ENCODE measurements around the gene CCR6.

The CCR6 gene

GRCh38 chr6:167152862-167153261 is 30.0 kb downstream of the CCR6 start:
- Histone ChIP-seq H3K36me3 (ENCODE audit: control insufficient read depth, insufficient read depth, low read length) (no peaks in the 10 kb centered on the region), H3K4me3 (ENCODE audit: insufficient read depth, low read depth, low read length) (no peak overlapping the region), H3K4me1 (ENCODE audit: control insufficient read depth, insufficient read depth, low read length) (no peaks in the 10 kb centered on the region), H3K27me3 (ENCODE audit: control insufficient read depth, insufficient read depth, low read length, poor library complexity, severe bottlenecking) (no peaks in the 10 kb centered on the region), H3K9me3 (ENCODE audit: control insufficient read depth, low read length) (no peaks in the 10 kb centered on the region), H3K27ac (ENCODE audit: insufficient read depth, low read depth, low read length, poor library complexity, severe bottlenecking) (no peak overlapping the region)
- 93 to 96% methylated on average over 9 of the region's 9 CpGs for WGBS, 2 experiments

DNA sequence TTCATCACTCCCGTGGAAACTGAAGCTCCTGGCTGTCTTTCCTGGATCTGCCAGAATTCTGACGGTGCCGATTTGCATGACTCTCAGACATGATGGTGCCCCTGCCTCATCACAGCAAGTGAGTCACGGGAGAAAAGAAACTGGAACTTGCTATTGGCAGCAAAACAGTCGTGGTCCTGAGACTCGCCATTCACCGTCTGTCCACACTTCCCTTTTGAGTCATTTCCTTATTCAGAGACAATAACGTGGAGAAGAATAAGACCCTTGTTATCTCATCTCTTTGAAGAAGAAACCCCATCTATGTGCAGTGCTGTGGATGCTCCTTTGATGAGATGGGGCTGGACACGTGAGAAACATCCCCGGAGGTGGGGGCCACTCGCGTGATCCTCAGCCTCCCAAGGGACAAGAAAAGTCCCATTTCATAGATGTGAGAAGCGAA is 30.6 kb downstream of the CCR6 start:
- 89 to 91% methylated on average over 13 of the region's 13 CpGs for WGBS, 2 experiments
- no peaks in the 10 kb centered on the region for H3K27me3 ChIP-seq (ENCODE audit: control insufficient read depth, insufficient read depth, low read length, poor library complexity, severe bottlenecking)
- no peaks in the 10 kb centered on the region for H3K4me1 ChIP-seq (ENCODE audit: control insufficient read depth, insufficient read depth, low read length)
- H3K27ac ChIP-seq (ENCODE audit: insufficient read depth, low read depth, low read length, poor library complexity, severe bottlenecking) = no peak overlapping the region
- no peak overlapping the region for H3K4me3 ChIP-seq (ENCODE audit: insufficient read depth, low read depth, low read length)
- no peaks in the 10 kb centered on the region for H3K9me3 ChIP-seq (ENCODE audit: control insufficient read depth, low read length)
- no peaks in the 10 kb centered on the region for H3K36me3 ChIP-seq (ENCODE audit: control insufficient read depth, insufficient read depth, low read length)

- Histone ChIP-seq H3K27me3 (ENCODE audit: control insufficient read depth, insufficient read depth, low read length, poor library complexity, severe bottlenecking) (no peaks in the 10 kb centered on the region), H3K9me3 (ENCODE audit: control insufficient read depth, low read length) (no peaks in the 10 kb centered on the region), H3K4me3 (ENCODE audit: insufficient read depth, low read depth, low read length) (no peak overlapping the region), H3K4me1 (ENCODE audit: control insufficient read depth, insufficient read depth, low read length) (no peaks in the 10 kb centered on the region), H3K36me3 (ENCODE audit: control insufficient read depth, insufficient read depth, low read length) (no peaks in the 10 kb centered on the region), H3K27ac (ENCODE audit: insufficient read depth, low read depth, low read length, poor library complexity, severe bottlenecking) (no peak overlapping the region)
- 91 to 94% methylated on average over 9 of the region's 9 CpGs for WGBS, 2 experiments
Observed at GRCh38 chr6:167154291-167154690, 31.4 kb downstream of the CCR6 start.

DNA sequence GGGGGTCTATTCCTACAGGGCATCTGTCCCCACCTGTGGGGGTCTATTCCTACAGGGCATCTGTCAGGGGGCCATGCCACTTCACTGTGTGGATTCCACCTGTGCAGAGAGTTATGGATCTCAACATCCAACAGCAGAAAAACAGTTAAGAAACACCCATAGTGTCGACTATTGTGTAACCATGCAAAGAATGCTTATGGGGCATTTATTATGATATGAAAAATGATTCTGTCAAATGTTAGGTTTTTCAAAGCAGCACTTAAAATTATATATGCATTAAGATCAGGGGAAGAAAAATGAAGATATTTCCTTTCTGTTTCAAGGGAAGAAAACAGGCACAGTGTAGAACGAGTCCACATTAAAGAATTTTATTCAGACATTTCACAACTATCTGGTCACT is 32.0 kb downstream of the CCR6 start:
- Histone ChIP-seq H3K4me1 (ENCODE audit: control insufficient read depth, insufficient read depth, low read length) (no peaks in the 10 kb centered on the region), H3K4me3 (ENCODE audit: insufficient read depth, low read depth, low read length) (no peak overlapping the region), H3K27me3 (ENCODE audit: control insufficient read depth, insufficient read depth, low read length, poor library complexity, severe bottlenecking) (no peaks in the 10 kb centered on the region), H3K27ac (ENCODE audit: insufficient read depth, low read depth, low read length, poor library complexity, severe bottlenecking) (no peak overlapping the region), H3K9me3 (ENCODE audit: control insufficient read depth, low read length) (no peaks in the 10 kb centered on the region), H3K36me3 (ENCODE audit: control insufficient read depth, insufficient read depth, low read length) (no peaks in the 10 kb centered on the region)
- 82 to 91% methylated on average over 1 to 2 of the region's 2 CpGs for WGBS, 2 experiments

DNA sequence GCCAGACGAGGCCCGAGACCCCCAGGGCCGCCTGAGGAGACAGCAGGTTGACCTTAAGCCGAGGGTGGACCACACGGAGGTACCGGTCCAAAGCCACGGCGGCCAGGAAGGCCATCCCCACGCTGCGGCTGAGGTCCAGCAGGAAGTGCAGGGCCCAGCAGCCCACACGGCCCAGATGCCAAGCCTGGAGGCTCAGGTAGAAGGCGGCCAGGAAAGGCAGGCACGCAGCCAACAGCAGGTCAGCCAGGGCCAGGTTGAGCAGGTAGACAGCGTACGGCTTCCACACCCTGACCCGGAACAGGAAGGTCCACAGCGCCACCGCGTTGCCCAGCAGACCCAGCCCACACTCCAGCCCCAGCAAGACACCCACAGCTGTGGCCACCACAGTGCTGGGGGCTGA is 34.5 kb downstream of the CCR6 start:
- Histone ChIP-seq H3K9me3 (ENCODE audit: control insufficient read depth, low read length) (no peaks in the 10 kb centered on the region), H3K4me3 (ENCODE audit: insufficient read depth, low read depth, low read length) (no peak overlapping the region), H3K27ac (ENCODE audit: insufficient read depth, low read depth, low read length, poor library complexity, severe bottlenecking) (no peak overlapping the region), H3K27me3 (ENCODE audit: control insufficient read depth, insufficient read depth, low read length, poor library complexity, severe bottlenecking) (no peaks in the 10 kb centered on the region), H3K4me1 (ENCODE audit: control insufficient read depth, insufficient read depth, low read length) (peaks cover 3% of the 10 kb centered on the region), H3K36me3 (ENCODE audit: control insufficient read depth, insufficient read depth, low read length) (no peaks in the 10 kb centered on the region)
- WGBS, 2 experiments = 95% methylated on average over 19 of the region's 19 CpGs

- Histone ChIP-seq H3K27me3 (ENCODE audit: control insufficient read depth, insufficient read depth, low read length, poor library complexity, severe bottlenecking) (no peaks in the 10 kb centered on the region), H3K4me3 (ENCODE audit: insufficient read depth, low read depth, low read length) (no peak within 1 kb of the TSS)
- 79 to 91% methylated on average over 4 of the region's 4 CpGs for WGBS, 2 experiments
Observed at GRCh38 chr6:167157863-167158262, 35.0 kb downstream of the CCR6 start, which contains the start of gene GPR31. TSS of gene GPR31 (minus strand) at chr6:167157980. CDS start at chr6:167157831, 149 bp downstream.

DNA sequence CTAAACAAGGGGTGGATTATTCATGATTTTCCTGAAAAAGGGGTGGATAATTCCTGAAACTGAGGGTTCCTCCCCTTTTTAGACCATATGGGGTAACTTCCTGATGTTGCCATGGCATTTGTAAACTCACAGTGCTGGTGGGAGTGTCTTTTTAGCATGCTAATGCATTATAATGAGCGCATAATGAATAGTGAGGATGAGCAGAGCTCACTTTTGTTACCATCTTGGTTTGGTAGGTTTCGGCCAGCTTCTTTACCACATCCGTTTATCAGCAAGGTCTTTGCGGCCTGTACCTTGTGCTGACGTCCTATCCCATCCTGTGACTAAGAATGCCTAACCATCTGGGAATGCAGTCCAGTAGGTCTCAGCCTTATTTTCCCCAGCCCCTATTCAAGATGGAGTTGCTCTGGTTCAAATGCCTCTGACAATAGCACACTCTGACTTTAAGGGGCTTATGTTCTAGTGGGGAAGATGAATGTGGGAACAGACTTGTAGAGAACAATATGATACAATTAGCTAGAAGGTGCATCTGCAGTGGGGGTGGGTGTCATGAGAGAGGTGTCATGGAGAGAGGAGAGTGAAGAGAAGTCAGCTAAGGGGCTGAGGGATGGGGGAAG is 39.1 kb downstream of the CCR6 start:
- peaks cover 8% of the 10 kb centered on the region for H3K4me1 ChIP-seq (ENCODE audit: control insufficient read depth, insufficient read depth, low read length)
- WGBS, 2 experiments = 95 to 96% methylated on average over 5 of the region's 5 CpGs
- no peaks in the 10 kb centered on the region for H3K9me3 ChIP-seq (ENCODE audit: control insufficient read depth, low read length)
- H3K27me3 ChIP-seq (ENCODE audit: control insufficient read depth, insufficient read depth, low read length, poor library complexity, severe bottlenecking) = no peaks in the 10 kb centered on the region
- H3K27ac ChIP-seq (ENCODE audit: insufficient read depth, low read depth, low read length, poor library complexity, severe bottlenecking) = no peak overlapping the region
- no peak overlapping the region for H3K4me3 ChIP-seq (ENCODE audit: insufficient read depth, low read depth, low read length)
- H3K36me3 ChIP-seq (ENCODE audit: control insufficient read depth, insufficient read depth, low read length) = no peaks in the 10 kb centered on the region

More at GRCh38 chr6:167157863-167158262, 35.0 kb downstream of the CCR6 start, which contains the start of gene GPR31:
- Histone ChIP-seq H3K4me1 (ENCODE audit: control insufficient read depth, insufficient read depth, low read length) (peaks cover 5% of the 10 kb centered on the region), H3K27ac (ENCODE audit: insufficient read depth, low read depth, low read length, poor library complexity, severe bottlenecking) (no peak within 1 kb of the TSS), H3K9me3 (ENCODE audit: control insufficient read depth, low read length) (no peaks in the 10 kb centered on the region), H3K36me3 (ENCODE audit: control insufficient read depth, insufficient read depth, low read length) (no peaks in the 10 kb centered on the region)

DNA sequence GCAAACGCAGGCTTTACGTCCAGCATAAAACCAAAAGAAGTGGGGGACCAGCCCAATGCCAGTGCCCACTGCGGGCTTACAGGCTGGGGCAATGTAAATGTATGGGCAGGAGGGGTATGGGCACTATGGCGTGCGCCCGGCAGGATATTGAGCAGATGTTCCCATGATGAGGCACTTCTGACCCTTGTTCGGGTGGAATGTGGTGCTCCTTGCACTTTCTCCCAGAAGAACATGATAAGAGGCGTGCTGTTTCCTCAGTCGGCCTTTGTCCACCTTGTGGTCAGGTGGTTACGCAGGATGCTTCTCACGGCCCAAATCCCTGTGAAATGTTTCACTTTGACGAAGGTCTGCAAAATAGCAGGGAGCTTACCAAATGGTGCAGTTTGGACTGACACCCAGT is 39.7 kb downstream of the CCR6 start:
- Histone ChIP-seq H3K4me1 (ENCODE audit: control insufficient read depth, insufficient read depth, low read length) (peaks cover 8% of the 10 kb centered on the region), H3K27ac (ENCODE audit: insufficient read depth, low read depth, low read length, poor library complexity, severe bottlenecking) (no peak overlapping the region), H3K27me3 (ENCODE audit: control insufficient read depth, insufficient read depth, low read length, poor library complexity, severe bottlenecking) (no peaks in the 10 kb centered on the region), H3K4me3 (ENCODE audit: insufficient read depth, low read depth, low read length) (no peak overlapping the region), H3K9me3 (ENCODE audit: control insufficient read depth, low read length) (no peaks in the 10 kb centered on the region), H3K36me3 (ENCODE audit: control insufficient read depth, insufficient read depth, low read length) (no peaks in the 10 kb centered on the region)
- 93% methylated on average over 12 of the region's 12 CpGs for WGBS, 2 experiments

DNA sequence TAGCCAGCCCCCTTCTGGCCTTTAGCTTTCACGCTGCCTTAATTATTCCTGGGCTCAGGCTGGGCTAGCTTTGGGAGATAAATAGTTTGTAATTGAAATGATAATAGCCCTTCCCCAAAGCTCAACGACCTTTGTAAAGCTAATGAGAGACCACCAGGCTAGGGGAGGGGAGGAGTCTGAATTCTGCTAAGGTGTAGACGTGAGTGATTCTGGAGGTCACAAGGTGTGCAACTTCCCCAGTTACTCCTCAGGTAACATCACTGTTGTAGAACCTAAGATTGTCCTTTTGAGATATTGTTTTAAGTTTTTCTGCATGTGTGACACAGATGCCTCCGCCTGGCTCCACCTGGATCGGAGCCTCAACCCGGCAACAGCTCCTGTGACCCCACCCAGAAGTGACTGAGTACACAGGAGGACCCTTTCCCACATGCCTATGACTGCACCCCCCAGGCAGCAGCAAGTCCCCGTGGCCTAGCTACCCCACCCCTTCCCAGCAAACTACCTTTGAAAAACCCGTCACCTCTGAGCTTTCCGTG is 40.6 kb downstream of the CCR6 start:
- peaks cover 8% of the 10 kb centered on the region for H3K4me1 ChIP-seq (ENCODE audit: control insufficient read depth, insufficient read depth, low read length)
- no peak overlapping the region for H3K27ac ChIP-seq (ENCODE audit: insufficient read depth, low read depth, low read length, poor library complexity, severe bottlenecking)
- WGBS, 2 experiments = 16 to 23% methylated on average over 9 of the region's 9 CpGs
- no peaks in the 10 kb centered on the region for H3K9me3 ChIP-seq (ENCODE audit: control insufficient read depth, low read length)
- no peaks in the 10 kb centered on the region for H3K27me3 ChIP-seq (ENCODE audit: control insufficient read depth, insufficient read depth, low read length, poor library complexity, severe bottlenecking)
- H3K4me3 ChIP-seq (ENCODE audit: insufficient read depth, low read depth, low read length) = no peak overlapping the region
- no peaks in the 10 kb centered on the region for H3K36me3 ChIP-seq (ENCODE audit: control insufficient read depth, insufficient read depth, low read length)

- H3K27ac ChIP-seq (ENCODE audit: insufficient read depth, low read depth, low read length, poor library complexity, severe bottlenecking) = no peak overlapping the region
- no peaks in the 10 kb centered on the region for H3K36me3 ChIP-seq (ENCODE audit: control insufficient read depth, insufficient read depth, low read length)
- peaks cover 8% of the 10 kb centered on the region for H3K4me1 ChIP-seq (ENCODE audit: control insufficient read depth, insufficient read depth, low read length)
- H3K9me3 ChIP-seq (ENCODE audit: control insufficient read depth, low read length) = no peaks in the 10 kb centered on the region
- no peak overlapping the region for H3K4me3 ChIP-seq (ENCODE audit: insufficient read depth, low read depth, low read length)
- 78 to 90% methylated on average over 2 to 3 of the region's 3 CpGs for WGBS, 2 experiments
- no peaks in the 10 kb centered on the region for H3K27me3 ChIP-seq (ENCODE audit: control insufficient read depth, insufficient read depth, low read length, poor library complexity, severe bottlenecking)
Observed at GRCh38 chr6:167164261-167164660, 41.4 kb downstream of the CCR6 start.
